ENCODE measurements around the gene TMEM89.

DNA sequence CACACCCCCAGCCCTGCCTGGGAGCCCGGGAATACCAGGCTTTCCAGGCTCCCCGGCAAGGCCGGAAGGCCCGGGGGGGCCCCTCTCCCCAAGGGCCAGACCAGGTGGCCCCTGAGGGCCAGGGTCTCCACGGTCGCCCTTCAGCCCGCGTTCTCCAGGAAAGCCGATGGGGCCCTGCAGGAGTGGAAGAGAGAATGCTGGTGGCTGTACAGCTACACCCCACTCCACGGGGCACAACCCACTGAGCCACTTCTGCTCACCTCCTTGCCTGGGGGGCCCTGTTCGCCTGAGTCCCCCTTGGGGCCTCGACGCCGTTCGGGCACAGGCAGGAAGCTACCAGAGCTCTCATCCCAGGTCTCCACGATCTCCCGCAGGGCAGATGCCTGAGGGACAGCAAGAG lies 46.2 kb downstream of the TMEM89 start:
- TF ChIP-seq EZH2phosphoT487 (IDR thresholded peaks at IDR 0.05): no peak
- TF ChIP-seq, protein P1, sequence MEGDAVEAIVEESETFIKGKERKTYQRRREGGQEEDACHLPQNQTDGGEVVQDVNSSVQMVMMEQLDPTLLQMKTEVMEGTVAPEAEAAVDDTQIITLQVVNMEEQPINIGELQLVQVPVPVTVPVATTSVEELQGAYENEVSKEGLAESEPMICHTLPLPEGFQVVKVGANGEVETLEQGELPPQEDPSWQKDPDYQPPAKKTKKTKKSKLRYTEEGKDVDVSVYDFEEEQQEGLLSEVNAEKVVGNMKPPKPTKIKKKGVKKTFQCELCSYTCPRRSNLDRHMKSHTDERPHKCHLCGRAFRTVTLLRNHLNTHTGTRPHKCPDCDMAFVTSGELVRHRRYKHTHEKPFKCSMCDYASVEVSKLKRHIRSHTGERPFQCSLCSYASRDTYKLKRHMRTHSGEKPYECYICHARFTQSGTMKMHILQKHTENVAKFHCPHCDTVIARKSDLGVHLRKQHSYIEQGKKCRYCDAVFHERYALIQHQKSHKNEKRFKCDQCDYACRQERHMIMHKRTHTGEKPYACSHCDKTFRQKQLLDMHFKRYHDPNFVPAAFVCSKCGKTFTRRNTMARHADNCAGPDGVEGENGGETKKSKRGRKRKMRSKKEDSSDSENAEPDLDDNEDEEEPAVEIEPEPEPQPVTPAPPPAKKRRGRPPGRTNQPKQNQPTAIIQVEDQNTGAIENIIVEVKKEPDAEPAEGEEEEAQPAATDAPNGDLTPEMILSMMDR (IDR thresholded peaks at IDR 0.05): no peak
- no peak for TF ChIP-seq EZH2 (IDR thresholded peaks at IDR 0.05)
